ENCODE results near the gene ARHGAP6. TPM values are rescaled to one million over a fixed set of nuclear protein-coding genes. Genes with fewer than 3 reads are reported as not detected.

ARHGAP6 gene
- total and polyA plus RNA-seq, 9 of the 15 experiments (the other 6 are each of a cell fraction or from before 2014, with no cell fraction given): 12.5 to 63.6 (median 41.8) TPM

DNA sequence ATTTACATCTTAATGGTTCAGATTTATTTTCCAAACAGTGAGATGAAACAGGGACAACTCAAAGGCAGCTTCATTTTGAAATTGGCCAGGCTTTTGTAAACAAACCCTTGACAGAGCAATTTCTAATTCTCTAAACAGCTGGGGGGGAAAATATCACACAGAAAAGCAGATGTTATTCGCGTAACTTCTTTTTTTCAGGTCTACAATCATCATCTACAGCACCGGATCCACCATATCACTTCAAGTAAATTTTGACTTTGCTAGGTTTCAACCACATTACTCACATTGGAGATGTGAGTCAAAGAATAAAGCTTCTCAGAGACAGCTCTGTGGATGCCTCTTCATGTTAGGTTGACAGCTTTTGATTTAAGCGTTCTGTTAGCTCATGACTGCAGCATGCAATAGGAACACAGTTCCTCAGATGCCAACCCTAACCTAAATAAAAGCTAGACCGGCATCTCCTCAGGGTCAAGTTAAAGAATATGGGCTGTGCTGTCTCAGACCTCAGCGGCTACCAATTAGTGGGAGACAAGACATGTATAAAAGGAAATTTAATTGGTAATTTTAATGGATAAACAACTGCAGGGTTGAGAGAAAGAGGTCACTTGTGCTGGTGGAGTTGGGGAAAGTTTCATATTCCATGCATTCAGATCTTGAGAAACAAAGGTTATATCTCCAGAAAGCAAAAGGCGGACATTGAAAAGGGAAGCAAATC, 345.8 kb downstream of the ARHGAP6 start:
- POLR2A ChIA-PET: no interaction called here
- Histone ChIP-seq H3K9ac (ENCODE audit: insufficient read depth in 1 of 2, low read depth in 2 of 2, low read length in 2 of 2) (no peak overlapping the region), H3K9me3 (replicated peaks; ENCODE audit: control insufficient read depth, insufficient read depth, low read depth, low read length) (no peaks in the 10 kb centered on the region; the same call in 1 of the 2 replicates), H3K36me3 (ENCODE audit: control insufficient read depth, insufficient read depth, low read length) (peaks cover 12% of the 10 kb centered on the region), H3K4me1 (replicated peaks in 1 of 2; ENCODE audit: control insufficient read depth in 2 of 2, insufficient read depth in 2 of 2, low read length in 2 of 2) (peaks cover 0 to 9% of the 10 kb centered on the region in 2 experiments; a peak in 3 of 5 replicates), H3K9me1 (ENCODE audit: control insufficient read depth, insufficient read depth, low read length) (no peaks in the 10 kb centered on the region), H3K4me2 (ENCODE audit: insufficient read depth, low read length) (no peak overlapping the region), H3K27ac (ENCODE audit: extremely low read depth, low read depth, low read length) (peak overlapping the region; percentile 43; the same call in 1 of the 3 replicates), H4K20me1 (replicated peaks; ENCODE audit: control insufficient read depth, insufficient read depth, low read length) (no peaks in the 10 kb centered on the region), H2AFZ (ENCODE audit: low read depth, low read length) (no peak overlapping the region), H3K79me2 (ENCODE audit: control insufficient read depth, insufficient read depth, low read length) (peaks cover 60% of the 10 kb centered on the region), H3K4me3 (no peak overlapping the region), H3K27me3 (ENCODE audit: control insufficient read depth in 2 of 2, insufficient read depth in 2 of 2, low read length in 2 of 2) (no peaks in the 10 kb centered on the region)
- DNase-seq (ENCODE audit: extremely low read depth in 1 of 4, low spot score in 3 of 4): no peak
- CTCF ChIA-PET (ENCODE audit: low intra/inter-chr PET ratio): no interaction called here
- FAIRE-seq: no peak
- BruUV-seq (replicated peaks): no TSS peak
- ATAC-seq: peak; percentile 33; the same call in 2 of the 3 replicates
- intact Hi-C loops (cut with micrococcal nuclease): no loop called here
- in situ Hi-C loops (cut with MboI): no loop called here
- TF ChIP-seq, protein P1, sequence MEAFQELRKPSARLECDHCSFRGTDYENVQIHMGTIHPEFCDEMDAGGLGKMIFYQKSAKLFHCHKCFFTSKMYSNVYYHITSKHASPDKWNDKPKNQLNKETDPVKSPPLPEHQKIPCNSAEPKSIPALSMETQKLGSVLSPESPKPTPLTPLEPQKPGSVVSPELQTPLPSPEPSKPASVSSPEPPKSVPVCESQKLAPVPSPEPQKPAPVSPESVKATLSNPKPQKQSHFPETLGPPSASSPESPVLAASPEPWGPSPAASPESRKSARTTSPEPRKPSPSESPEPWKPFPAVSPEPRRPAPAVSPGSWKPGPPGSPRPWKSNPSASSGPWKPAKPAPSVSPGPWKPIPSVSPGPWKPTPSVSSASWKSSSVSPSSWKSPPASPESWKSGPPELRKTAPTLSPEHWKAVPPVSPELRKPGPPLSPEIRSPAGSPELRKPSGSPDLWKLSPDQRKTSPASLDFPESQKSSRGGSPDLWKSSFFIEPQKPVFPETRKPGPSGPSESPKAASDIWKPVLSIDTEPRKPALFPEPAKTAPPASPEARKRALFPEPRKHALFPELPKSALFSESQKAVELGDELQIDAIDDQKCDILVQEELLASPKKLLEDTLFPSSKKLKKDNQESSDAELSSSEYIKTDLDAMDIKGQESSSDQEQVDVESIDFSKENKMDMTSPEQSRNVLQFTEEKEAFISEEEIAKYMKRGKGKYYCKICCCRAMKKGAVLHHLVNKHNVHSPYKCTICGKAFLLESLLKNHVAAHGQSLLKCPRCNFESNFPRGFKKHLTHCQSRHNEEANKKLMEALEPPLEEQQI (IDR thresholded peaks at IDR 0.05): no peak
- TF ChIP-seq ZNF239 (CRISPR knock-in tag; IDR thresholded peaks at IDR 0.05) (no peak), MTF1 (CRISPR knock-in tag; IDR thresholded peaks at IDR 0.05; ENCODE audit: borderline replicate concordance) (no peak), ZNF436 (CRISPR knock-in tag; IDR thresholded peaks at IDR 0.05) (no peak), MEIS2 (IDR thresholded peaks at IDR 0.05; ENCODE audit: partially characterized antibody) (peak; percentile 82), NR2C2 (CRISPR knock-in tag; IDR thresholded peaks at IDR 0.05) (no peak), NR2C2 (tag; IDR thresholded peaks at IDR 0.05) (no peak), BMI1 (IDR thresholded peaks at IDR 0.05; ENCODE audit: low read length) (no peak), POLR3G (IDR thresholded peaks at IDR 0.05; ENCODE audit: extremely low read depth, insufficient read length, insufficient replicate concordance) (no peak)
- TF ChIP-seq, protein P2, sequence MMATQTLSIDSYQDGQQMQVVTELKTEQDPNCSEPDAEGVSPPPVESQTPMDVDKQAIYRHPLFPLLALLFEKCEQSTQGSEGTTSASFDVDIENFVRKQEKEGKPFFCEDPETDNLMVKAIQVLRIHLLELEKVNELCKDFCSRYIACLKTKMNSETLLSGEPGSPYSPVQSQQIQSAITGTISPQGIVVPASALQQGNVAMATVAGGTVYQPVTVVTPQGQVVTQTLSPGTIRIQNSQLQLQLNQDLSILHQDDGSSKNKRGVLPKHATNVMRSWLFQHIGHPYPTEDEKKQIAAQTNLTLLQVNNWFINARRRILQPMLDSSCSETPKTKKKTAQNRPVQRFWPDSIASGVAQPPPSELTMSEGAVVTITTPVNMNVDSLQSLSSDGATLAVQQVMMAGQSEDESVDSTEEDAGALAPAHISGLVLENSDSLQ (IDR thresholded peaks at IDR 0.05): 0 out of 2 replicates have a peak, but pooled peaks have one; percentile 34
- TF ChIP-seq, protein P3, sequence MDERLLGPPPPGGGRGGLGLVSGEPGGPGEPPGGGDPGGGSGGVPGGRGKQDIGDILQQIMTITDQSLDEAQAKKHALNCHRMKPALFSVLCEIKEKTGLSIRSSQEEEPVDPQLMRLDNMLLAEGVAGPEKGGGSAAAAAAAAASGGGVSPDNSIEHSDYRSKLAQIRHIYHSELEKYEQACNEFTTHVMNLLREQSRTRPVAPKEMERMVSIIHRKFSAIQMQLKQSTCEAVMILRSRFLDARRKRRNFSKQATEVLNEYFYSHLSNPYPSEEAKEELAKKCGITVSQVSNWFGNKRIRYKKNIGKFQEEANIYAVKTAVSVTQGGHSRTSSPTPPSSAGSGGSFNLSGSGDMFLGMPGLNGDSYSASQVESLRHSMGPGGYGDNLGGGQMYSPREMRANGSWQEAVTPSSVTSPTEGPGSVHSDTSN (CRISPR knock-in tag; IDR thresholded peaks at IDR 0.05; ENCODE audit: low read depth): no peak
- TF ChIP-seq, protein P3 (tag; conservative IDR thresholded peaks at IDR 0.05; ENCODE audit: low read depth): peak; percentile 77
- WGBS (ENCODE audit: insufficient coverage, low coverage, missing lambda C conversion rate): 68% methylated on average over 7 of the region's 7 CpGs
